PFSK-1 (cell line): ENCODE data around the gene RSRC1.

Experiments
- POLR2AphosphoS5 ChIP-seq: IDR thresholded peaks from 2 replicates; pipeline ENCODE4 v1.6.1; 2012; ENCODE audit warnings: low read depth, mild to moderate bottlenecking, control low read depth, low read length, moderate library complexity
- REST ChIP-seq, 2 experiments: IDR thresholded peaks; 2 replicates each; pipeline versions ENCODE4 v1.6.1 to v1.8.0; 2011 to 2012; ENCODE audit warnings: low read depth in 2 of 2, low read length in 2 of 2, control low read depth in 1 of 2, inconsistent platforms in 1 of 2, mild to moderate bottlenecking in 1 of 2, moderate library complexity in 1 of 2; ENCODE audit not compliant: insufficient read depth in 1 of 2
- SIN3A ChIP-seq: IDR thresholded peaks from 2 replicates; pipeline ENCODE4 v1.6.1; 2012; ENCODE audit warnings: mild to moderate bottlenecking, low read length, moderate library complexity, borderline replicate concordance; ENCODE audit not compliant: insufficient read depth
- TAF1 ChIP-seq: IDR thresholded peaks from 2 replicates; pipeline ENCODE4 v1.6.1; 2012; ENCODE audit warnings: low read length, control low read depth, borderline replicate concordance; ENCODE audit not compliant: insufficient read depth

DNA sequence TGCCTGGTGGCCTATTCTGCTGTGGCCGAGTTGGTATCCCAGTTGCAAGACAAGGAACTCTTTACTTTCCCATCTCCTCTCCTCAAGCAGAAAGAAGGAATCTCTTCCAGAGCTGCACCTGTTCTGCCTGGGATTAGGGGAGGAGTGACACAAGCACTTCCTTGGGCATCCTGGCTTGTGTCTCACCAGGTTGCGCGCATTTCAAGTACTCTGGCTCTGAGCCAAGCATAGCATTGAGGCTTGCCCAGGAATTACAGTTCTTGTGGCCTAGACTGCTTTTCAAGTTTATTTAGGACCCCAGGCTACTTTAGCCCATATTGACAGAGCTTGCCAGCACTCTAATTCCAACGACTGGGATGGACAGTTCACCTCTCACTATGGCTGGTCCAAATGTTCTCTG lies 150.5 kb downstream of the RSRC1 start:
- no peak for TF ChIP-seq POLR2AphosphoS5
- no peak for TF ChIP-seq REST (IDR thresholded peaks at IDR 0.05; ENCODE audit: insufficient read depth in 1 of 2, low read depth in 2 of 2, low read length in 2 of 2)
- no peak for TF ChIP-seq TAF1
- no peak for TF ChIP-seq SIN3A
